ENCODE measurements around the gene PTPRG.
A peak's percentile ranks its signal among the peaks of the same experiment; 100 is the strongest.

The PTPRG gene

GRCh38 chr3:62276658-62277180, 715.3 kb downstream of the PTPRG start:
- no peak overlapping the region for H3K27ac ChIP-seq
- no peak overlapping the region for H3K4me3 ChIP-seq

- Histone ChIP-seq H3K4me3 (no peak overlapping the region), H3K27ac (no peak overlapping the region)
These were observed 716.1 kb downstream of the PTPRG start for GRCh38 chr3:62277450-62277849.

GRCh38 chr3:62277986-62278385, 716.6 kb downstream of the PTPRG start:
- H3K4me3 ChIP-seq: no peak overlapping the region
- H3K27ac ChIP-seq: no peak overlapping the region

GRCh38 chr3:62281726-62282125, 720.4 kb downstream of the PTPRG start:
- Histone ChIP-seq H3K4me3 (no peak overlapping the region), H3K27ac (no peak overlapping the region)

- H3K27ac ChIP-seq: no peak overlapping the region
- H3K4me3 ChIP-seq: no peak overlapping the region
These were observed 723.1 kb downstream of the PTPRG start for GRCh38 chr3:62284442-62284841.

- Histone ChIP-seq H3K4me3 (no peak overlapping the region), H3K27ac (no peak overlapping the region)
These were observed 726.1 kb downstream of the PTPRG start for GRCh38 chr3:62287392-62287927.

- no peak overlapping the region for H3K4me3 ChIP-seq
These were observed 728.6 kb downstream of the PTPRG start for GRCh38 chr3:62289922-62290321.

GRCh38 chr3:62293051-62293780, 731.8 kb downstream of the PTPRG start:
- H3K4me3 ChIP-seq: no peak overlapping the region
- no peak overlapping the region for H3K27ac ChIP-seq

More at GRCh38 chr3:62289922-62290321, 728.6 kb downstream of the PTPRG start:
- no peak overlapping the region for H3K27ac ChIP-seq

- no peak overlapping the region for H3K4me3 ChIP-seq
These were observed 734.2 kb downstream of the PTPRG start for GRCh38 chr3:62295571-62295970.

GRCh38 chr3:62300617-62301016, 739.2 kb downstream of the PTPRG start:
- Histone ChIP-seq H3K4me3 (no peak overlapping the region), H3K27ac (no peak overlapping the region)

More at GRCh38 chr3:62295571-62295970, 734.2 kb downstream of the PTPRG start:
- no peak overlapping the region for H3K27ac ChIP-seq

- Histone ChIP-seq H3K4me3 (no peak overlapping the region), H3K27ac (no peak overlapping the region)
These were observed 750.8 kb downstream of the PTPRG start for GRCh38 chr3:62312201-62312600.

GRCh38 chr3:62316525-62316924, 755.2 kb downstream of the PTPRG start:
- H3K27ac ChIP-seq: no peak overlapping the region
- H3K4me3 ChIP-seq: no peak overlapping the region

- H3K4me3 ChIP-seq: peak overlapping the region; percentile 40 to 58 (median 53)
- peak overlapping the region in 16 of 21 experiments; percentile 26 to 82 (median 75) for H3K27ac ChIP-seq
These were observed 757.0 kb downstream of the PTPRG start for GRCh38 chr3:62318365-62318751.

- Histone ChIP-seq H3K4me3 (peak overlapping the region; percentile 40 to 58 (median 53)), H3K27ac (peak overlapping the region in 19 of 21 experiments; percentile 3 to 82 (median 73))
These were observed 757.6 kb downstream of the PTPRG start for GRCh38 chr3:62318752-62319569.

- Histone ChIP-seq H3K4me3 (peak overlapping the region; percentile 40 to 58 (median 53)), H3K27ac (peak overlapping the region in 5 of 21 experiments; percentile 50 to 82 (median 75))
These were observed 758.3 kb downstream of the PTPRG start for GRCh38 chr3:62319570-62320243.

- Histone ChIP-seq H3K4me3 (no peak overlapping the region), H3K27ac (no peak overlapping the region)
These were observed 761.9 kb downstream of the PTPRG start for GRCh38 chr3:62323241-62323640.

GRCh38 chr3:62325896-62326295, 764.5 kb downstream of the PTPRG start:
- Histone ChIP-seq H3K27ac (no peak overlapping the region), H3K4me3 (no peak overlapping the region)

GRCh38 chr3:62329971-62330370, 768.6 kb downstream of the PTPRG start:
- no peak overlapping the region for H3K4me3 ChIP-seq

GRCh38 chr3:62332017-62332416, 770.6 kb downstream of the PTPRG start:
- Histone ChIP-seq H3K4me3 (no peak overlapping the region), H3K27ac (no peak overlapping the region)

More at GRCh38 chr3:62329971-62330370, 768.6 kb downstream of the PTPRG start:
- H3K27ac ChIP-seq: no peak overlapping the region

- Histone ChIP-seq H3K4me3 (no peak overlapping the region), H3K27ac (no peak overlapping the region)
These were observed 771.5 kb downstream of the PTPRG start for GRCh38 chr3:62332835-62333244.
